GM23248 (cell line): Measurements from ENCODE around the gene ADARB1. TPM values are rescaled to one million over a fixed set of nuclear protein-coding genes. Genes with fewer than 3 reads are reported as not detected.

ENCODE experiments used
- DNase-seq: peaks from one replicate; pipeline ENCODE4 v3.0.0-alpha.2; 2015
- H2AFZ ChIP-seq: fragments of 200-600 bp; sonication (generic); 2 replicates; pipeline ENCODE4 v1.6.1; 2016; ENCODE audit warnings: antibody characterized with exemption
- H3F3A ChIP-seq: fragments of 200-600 bp; sonication (generic); 2 replicates; pipeline ENCODE4 v1.6.1; 2016; ENCODE audit warnings: mild to moderate bottlenecking, antibody characterized with exemption, mixed run types; ENCODE audit not compliant: insufficient read depth
- H3K27ac ChIP-seq: fragments of 200-600 bp; sonication (generic); 2 replicates; pipeline ENCODE4 v1.5.1; 2016; ENCODE audit warnings: mild to moderate bottlenecking
- H3K27me3 ChIP-seq: fragments of 200-600 bp; sonication (generic); replicated peaks from 2 replicates; pipeline ENCODE4 v1.6.1; 2016; ENCODE audit warnings: mild to moderate bottlenecking; ENCODE audit not compliant: insufficient read depth
- H3K36me3 ChIP-seq: fragments of 200-600 bp; sonication (generic); 2 replicates; pipeline ENCODE4 v1.6.1; 2016; ENCODE audit warnings: low read depth, mild to moderate bottlenecking
- H3K4me1 ChIP-seq: fragments of 200-600 bp; sonication (generic); 2 replicates; pipeline ENCODE4 v1.6.1; 2016; ENCODE audit warnings: mild to moderate bottlenecking; ENCODE audit not compliant: insufficient read depth
- H3K4me2 ChIP-seq: fragments of 200-600 bp; sonication (generic); one replicate; pipeline ENCODE4 v1.6.1; 2016; ENCODE audit warnings: mild to moderate bottlenecking; ENCODE audit not compliant: unreplicated experiment
- H3K4me3 ChIP-seq: fragments of 200-600 bp; sonication (generic); 2 replicates; pipeline ENCODE4 v1.5.1; 2016; ENCODE audit warnings: mild to moderate bottlenecking
- H3K79me2 ChIP-seq: fragments of 200-600 bp; sonication (generic); 2 replicates; pipeline ENCODE4 v1.6.1; 2016; ENCODE audit warnings: mild to moderate bottlenecking; ENCODE audit not compliant: insufficient read depth
- H3K9ac ChIP-seq: fragments of 200-600 bp; sonication (generic); 2 replicates; pipeline ENCODE4 v1.6.1; 2016; ENCODE audit warnings: mild to moderate bottlenecking
- H3K9me2 ChIP-seq: fragments of 200-600 bp; sonication (generic); 2 replicates; pipeline ENCODE4 v1.6.1; 2016; ENCODE audit warnings: mixed run types, mild to moderate bottlenecking, moderate library complexity; ENCODE audit not compliant: insufficient read depth
- H3K9me3 ChIP-seq: fragments of 200-600 bp; sonication (generic); one replicate; pipeline ENCODE4 v1.6.1; 2017; ENCODE audit warnings: low read depth
- H4K20me1 ChIP-seq: fragments of 200-600 bp; sonication (generic); 2 replicates; pipeline ENCODE4 v1.6.0; 2016; ENCODE audit not compliant: insufficient read depth
- EZH2 ChIP-seq: fragments of 200-600 bp; sonication (generic); IDR thresholded peaks from 2 replicates; pipeline ENCODE4 v1.6.1; 2018; ENCODE audit warnings: antibody characterized with exemption, mild to moderate bottlenecking; ENCODE audit not compliant: insufficient read depth, poor library complexity, severe bottlenecking
- EZH2phosphoT487 ChIP-seq: fragments of 200-600 bp; sonication (generic); IDR thresholded peaks from 2 replicates; pipeline ENCODE4 v1.6.1; 2018; ENCODE audit warnings: antibody characterized with exemption, moderate library complexity, mild to moderate bottlenecking, low read depth; ENCODE audit not compliant: insufficient read depth
- WGBS, 2 experiments: methylation state at CpG; one replicate each; pipeline ENCODE4 v1.1.6; 2015 to 2017; ENCODE audit warnings: low lambda C conversion rate in 2 of 2, low coverage in 1 of 2; ENCODE audit errors: missing lambda C conversion rate in 2 of 2; 5-methylcytosine and 5-hydroxymethylcytosine counted together
- in situ Hi-C: fragments of 300-500 bp; cut with MboI; formaldehyde crosslinking; loops from 2 replicates; pipeline ENCODE4 v1.15.0; 2020
- polyA plus RNA-seq: library from polyadenylated mRNA; unstranded; fragments of >200 nt; fragmentation: Nextera tagmentation; extraction: Ambion mirVana; gene quantifications from 2 replicates; pipeline ENCODE4 v1.2.1, GENCODE V29; 2016
- total RNA-seq: library from RNA; depleted of rRNA; stranded (reverse); fragments of >200 nt; shearing (Covaris generic); gene quantifications from 2 replicates; pipeline ENCODE4 v1.2.3, GENCODE V29; 2014

ADARB1 gene
- total and polyA plus RNA-seq, 2 experiments from 2014 or later: 16.3 to 17.4 TPM

GRCh38 chr21:45064618-45065399 lies 9.6 kb upstream of the ADARB1 start:
- in situ Hi-C loops: loop anchor here (10.0 kb wide), 1 partner anchor 60 kb away; no protein-coding TSS in a partner anchor

GRCh38 chr21:45067462-45068285 lies 6.7 kb upstream of the ADARB1 start:
- H3K9me2 ChIP-seq: no peaks in the 10 kb centered on the region
- H3K27me3 ChIP-seq: no peaks in the 10 kb centered on the region
- WGBS, 2 experiments: 85% methylated on average over 18 of the region's 18 CpGs
- no peaks in the 10 kb centered on the region for H3K79me2 ChIP-seq
- H2AFZ ChIP-seq: no peak overlapping the region
- in situ Hi-C loops: loop anchor here (10.0 kb wide), 1 partner anchor 57 kb away; no protein-coding TSS in a partner anchor
- no peaks in the 10 kb centered on the region for H4K20me1 ChIP-seq
- H3K4me1 ChIP-seq: no peaks in the 10 kb centered on the region
- H3K27ac ChIP-seq: no peak overlapping the region
- no peaks in the 10 kb centered on the region for H3F3A ChIP-seq
- no peaks in the 10 kb centered on the region for H3K9me3 ChIP-seq
- no peak overlapping the region for H3K9ac ChIP-seq
- no peaks in the 10 kb centered on the region for H3K36me3 ChIP-seq
- H3K4me3 ChIP-seq: no peak overlapping the region
- no peak overlapping the region for H3K4me2 ChIP-seq
- TF ChIP-seq EZH2phosphoT487 (no peak), EZH2 (no peak)
- DNase-seq: no peak

More at GRCh38 chr21:45064618-45065399, 9.6 kb upstream of the ADARB1 start:
- Histone ChIP-seq H3K79me2 (no peaks in the 10 kb centered on the region), H3K27me3 (no peaks in the 10 kb centered on the region), H3K27ac (no peak overlapping the region), H3K4me2 (no peak overlapping the region), H3K9me2 (no peaks in the 10 kb centered on the region), H3K4me1 (no peaks in the 10 kb centered on the region), H3K36me3 (no peaks in the 10 kb centered on the region), H3K9ac (no peak overlapping the region), H3K9me3 (no peaks in the 10 kb centered on the region), H3F3A (no peaks in the 10 kb centered on the region), H3K4me3 (no peak overlapping the region), H2AFZ (no peak overlapping the region), H4K20me1 (no peaks in the 10 kb centered on the region)
- WGBS, 2 experiments: 69 to 73% methylated on average over 19 of the region's 19 CpGs
- peak; percentile 26 for DNase-seq
- TF ChIP-seq EZH2 (no peak), EZH2phosphoT487 (no peak)

DNA sequence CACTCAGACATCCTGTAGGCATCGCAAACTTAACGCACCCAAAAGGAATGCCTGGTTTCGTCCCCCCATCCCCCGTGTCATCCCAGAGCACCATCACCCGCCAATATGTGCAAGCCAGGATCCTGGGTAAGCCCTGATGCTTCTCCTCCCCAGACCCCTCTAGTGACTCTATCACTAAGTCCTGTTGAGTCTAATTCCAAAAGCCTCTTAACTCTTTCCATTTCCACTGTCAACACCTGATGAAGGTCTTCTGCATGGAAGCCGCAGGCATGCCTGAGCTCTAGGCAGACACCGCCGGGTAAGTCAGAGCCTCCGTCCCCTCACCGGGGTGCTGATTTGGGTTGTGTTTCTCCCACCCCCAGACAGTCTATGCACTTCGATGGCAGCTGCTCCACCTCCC lies 5.3 kb upstream of the ADARB1 start:
- in situ Hi-C loops: loop anchor here (10.0 kb wide), 1 partner anchor 56 kb away; no protein-coding TSS in a partner anchor
- H3K4me1 ChIP-seq: no peaks in the 10 kb centered on the region
- no peak overlapping the region for H3K27ac ChIP-seq
- no peaks in the 10 kb centered on the region for H3K9me3 ChIP-seq
- no peak overlapping the region for H2AFZ ChIP-seq
- H3K27me3 ChIP-seq: no peaks in the 10 kb centered on the region
- no peak overlapping the region for H3K4me3 ChIP-seq
- no peaks in the 10 kb centered on the region for H3K36me3 ChIP-seq
- H3K79me2 ChIP-seq: no peaks in the 10 kb centered on the region
- H3K9ac ChIP-seq: no peak overlapping the region
- no peaks in the 10 kb centered on the region for H3K9me2 ChIP-seq
- DNase-seq: no peak
- TF ChIP-seq EZH2phosphoT487 (no peak), EZH2 (no peak)
- H4K20me1 ChIP-seq: no peaks in the 10 kb centered on the region
- 92 to 95% methylated on average over 11 of the region's 11 CpGs for WGBS, 2 experiments
- no peak overlapping the region for H3K4me2 ChIP-seq
- H3F3A ChIP-seq: no peaks in the 10 kb centered on the region

DNA sequence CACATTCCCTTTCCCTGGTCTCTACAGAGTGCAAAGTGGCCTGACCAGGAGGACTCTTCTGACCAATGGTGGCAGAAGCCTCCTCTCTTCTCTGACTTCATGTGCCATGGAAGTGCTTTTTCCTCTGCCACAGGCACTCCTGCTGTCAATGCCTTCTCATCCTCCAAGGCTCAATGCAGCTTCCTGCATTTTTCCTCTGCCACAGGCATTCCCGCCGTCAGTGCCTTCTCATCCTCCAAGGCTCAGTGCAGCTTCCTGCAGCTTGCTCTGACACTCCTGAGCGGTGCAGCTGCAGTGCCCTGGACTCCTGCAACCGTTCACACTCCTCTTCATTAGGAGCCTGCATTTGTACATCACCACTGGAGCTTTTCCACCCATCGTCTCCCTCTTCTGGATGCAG lies 4.7 kb upstream of the ADARB1 start:
- Histone ChIP-seq H3K27me3 (no peaks in the 10 kb centered on the region), H3K36me3 (no peaks in the 10 kb centered on the region), H4K20me1 (no peaks in the 10 kb centered on the region), H3K9ac (no peak overlapping the region), H3K9me3 (no peaks in the 10 kb centered on the region), H3K4me3 (no peak overlapping the region), H3F3A (no peaks in the 10 kb centered on the region), H3K79me2 (no peaks in the 10 kb centered on the region), H3K4me2 (no peak overlapping the region), H2AFZ (no peak overlapping the region), H3K27ac (no peak overlapping the region), H3K9me2 (no peaks in the 10 kb centered on the region), H3K4me1 (no peaks in the 10 kb centered on the region)
- DNase-seq: no peak
- in situ Hi-C loops: loop anchor here (10.0 kb wide), 1 partner anchor 55 kb away; no protein-coding TSS in a partner anchor
- TF ChIP-seq EZH2phosphoT487 (no peak), EZH2 (no peak)
- WGBS, 2 experiments: 76 to 86% methylated on average over 5 of the region's 5 CpGs
